Small intestine (tissue), 7 donors: ENCODE measurements around the gene INSRR. TPM values are rescaled to one million over a fixed set of nuclear protein-coding genes. Genes with fewer than 3 reads are reported as not detected.

Experiments
- DNase-seq, 2 donors: peaks; one replicate each; pipeline versions ENCODE4 v3.0.0 to v3.0.0-alpha.2; 2013
- FAIRE-seq: peaks from 2 replicates; lab custom pipeline; 2012; peaks lifted over from hg19 to GRCh38; lab: Jason Lieb, UNC
- H3K27ac ChIP-seq, 3 donors: one replicate each; pipeline ENCODE4 v1.5.1; 2013; ENCODE audit warnings: low read length in 2 of 3, mild to moderate bottlenecking in 2 of 3, control low read depth in 1 of 3, inconsistent platforms in 1 of 3, low read depth in 1 of 3, moderate library complexity in 1 of 3
- H3K27me3 ChIP-seq, 3 donors: one replicate each; pipeline ENCODE4 v1.6.1; 2013; ENCODE audit warnings: low read length in 3 of 3, inconsistent platforms in 1 of 3; ENCODE audit not compliant: control insufficient read depth in 3 of 3, insufficient read depth in 3 of 3
- H3K36me3 ChIP-seq, 3 donors: one replicate each; pipeline ENCODE4 v1.6.1; 2013; ENCODE audit warnings: low read length in 3 of 3, inconsistent platforms in 1 of 3, low read depth in 1 of 3, mild to moderate bottlenecking in 1 of 3, moderate library complexity in 1 of 3; ENCODE audit not compliant: control insufficient read depth in 3 of 3, insufficient read depth in 2 of 3
- H3K4me1 ChIP-seq, 3 donors: one replicate each; pipeline ENCODE4 v1.6.1; 2013; ENCODE audit warnings: low read length in 2 of 3, inconsistent platforms in 1 of 3, low read depth in 1 of 3, mild to moderate bottlenecking in 1 of 3, moderate library complexity in 1 of 3; ENCODE audit not compliant: control insufficient read depth in 3 of 3, insufficient read depth in 2 of 3
- H3K4me3 ChIP-seq, 3 donors: one replicate each; pipeline ENCODE4 v1.5.1; 2013; ENCODE audit warnings: low read length in 3 of 3, control low read depth in 1 of 3, inconsistent platforms in 1 of 3, low read depth in 1 of 3, mild to moderate bottlenecking in 1 of 3, moderate library complexity in 1 of 3
- H3K9me3 ChIP-seq, 2 donors: one replicate each; pipeline ENCODE4 v1.6.1; 2013; ENCODE audit warnings: low read depth in 1 of 2, low read length in 1 of 2; ENCODE audit not compliant: control insufficient read depth in 2 of 2, insufficient read depth in 1 of 2
- WGBS, 3 donors: extraction: QIAGEN DNeasy Blood & Tissue Kit; methylation state at CpG; one replicate each; pipeline ENCODE4 v1.1.7; 2013; 5-methylcytosine and 5-hydroxymethylcytosine counted together
- polyA plus RNA-seq, 4 donors: library from polyadenylated mRNA; stranded (reverse) in 3 of 4; unstranded in 1 of 4; fragments of 200-250 nt in 3 of 4; fragments of 120-200 nt in 1 of 4; gene quantifications; one replicate each; pipeline versions ENCODE4 v1.2.1 to v1.2.3, GENCODE V29; 2013
- donor health status: healthy with polysubstance abuse.
- donor health status: control.
- donor health status: control.
- donor health status: Bipolar disorder and iron deficiency.
- donor health status: healthy.

Gene INSRR
- polyA plus RNA-seq, 4 donors = 0.01 to 0.04 TPM; not detected in 2

DNA sequence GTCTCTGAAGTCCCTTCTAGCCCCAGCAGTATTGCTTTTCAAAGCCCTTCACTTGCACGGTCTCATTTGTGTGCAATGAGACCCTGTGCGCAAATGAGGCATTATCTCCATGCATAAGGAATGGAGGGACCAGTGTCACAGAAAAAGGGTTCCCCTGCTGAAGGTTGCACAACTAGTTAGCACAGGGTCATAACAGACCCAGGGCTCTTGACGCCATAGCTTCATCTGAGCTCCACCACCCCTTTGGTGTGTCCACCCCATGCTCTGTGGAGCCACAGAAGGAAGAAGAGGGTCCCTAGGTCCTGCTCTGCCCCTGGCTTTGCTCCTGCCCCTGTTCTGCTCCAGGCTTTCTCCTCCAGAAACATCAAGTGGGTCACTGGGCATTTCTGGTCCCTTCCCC lies 54.9 kb downstream of the INSRR start:
- H3K36me3 ChIP-seq = peaks cover 0 to 34% (median 5%) of the 10 kb centered on the region in 3 donors
- no peaks in the 10 kb centered on the region for H3K9me3 ChIP-seq
- H3K27me3 ChIP-seq = no peaks in the 10 kb centered on the region
- H3K27ac ChIP-seq = no peak overlapping the region
- no peaks in the 10 kb centered on the region for H3K4me1 ChIP-seq
- WGBS, 3 donors = 71 to 81% (median 76%) methylated on average over 3 of the region's 3 CpGs
- FAIRE-seq (no peak), DNase-seq (no peak)
- no peak overlapping the region for H3K4me3 ChIP-seq

GRCh38 chr1:156803086-156803851 lies 55.6 kb downstream of the INSRR start:
- no peaks in the 10 kb centered on the region for H3K9me3 ChIP-seq
- no peaks in the 10 kb centered on the region for H3K27me3 ChIP-seq
- no peak for FAIRE-seq
- peaks cover 3 to 36% (median 6%) of the 10 kb centered on the region in 3 donors for H3K36me3 ChIP-seq
- H3K27ac ChIP-seq = no peak overlapping the region
- WGBS, 3 donors = 79 to 90% (median 88%) methylated on average over 13 of the region's 13 CpGs
- H3K4me3 ChIP-seq = no peak overlapping the region
- H3K4me1 ChIP-seq = no peaks in the 10 kb centered on the region
- DNase-seq = no peak

DNA sequence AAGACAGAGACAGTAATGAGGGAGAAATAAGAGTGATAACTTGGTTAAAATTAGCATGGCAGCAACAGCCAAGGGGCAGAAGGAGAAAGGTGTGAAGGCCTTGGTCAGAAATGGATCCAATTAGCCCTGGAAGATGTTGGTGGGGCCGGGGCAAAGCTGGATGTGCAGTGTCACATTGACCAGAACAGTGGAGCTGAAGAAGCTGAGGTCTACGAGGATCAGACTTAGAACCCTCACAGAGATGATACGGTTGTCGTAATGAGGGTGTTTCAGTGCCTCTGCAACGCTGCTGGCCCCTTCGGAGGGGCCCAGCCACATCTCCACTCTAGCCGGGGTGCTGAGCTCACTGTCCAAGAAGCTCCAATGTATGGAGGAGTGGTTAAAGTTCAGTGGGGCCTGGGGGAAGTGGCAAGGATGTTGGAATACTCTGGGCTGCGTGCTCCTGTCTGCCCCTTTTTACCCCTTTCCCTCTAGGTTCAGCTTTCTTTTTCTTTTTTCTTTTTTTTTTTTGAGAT lies 56.4 kb downstream of the INSRR start:
- WGBS, 3 donors = 87 to 93% (median 90%) methylated on average over 8 of the region's 8 CpGs
- peaks cover 11 to 40% (median 12%) of the 10 kb centered on the region in 3 donors for H3K36me3 ChIP-seq
- H3K27ac ChIP-seq = no peak overlapping the region
- H3K4me3 ChIP-seq = no peak overlapping the region
- FAIRE-seq = no peak
- DNase-seq = peak in 1 of 2 donors; percentile 24
- no peaks in the 10 kb centered on the region for H3K9me3 ChIP-seq
- H3K4me1 ChIP-seq = no peaks in the 10 kb centered on the region
- no peaks in the 10 kb centered on the region for H3K27me3 ChIP-seq

- no peaks in the 10 kb centered on the region for H3K4me1 ChIP-seq
- no peak overlapping the region for H3K4me3 ChIP-seq
- no peaks in the 10 kb centered on the region for H3K27me3 ChIP-seq
- peaks cover 12 to 47% (median 16%) of the 10 kb centered on the region in 3 donors for H3K36me3 ChIP-seq
- H3K27ac ChIP-seq = no peak overlapping the region
- no peaks in the 10 kb centered on the region for H3K9me3 ChIP-seq
- 69 to 83% (median 71%) methylated on average over 7 of the region's 7 CpGs for WGBS, 3 donors
- DNase-seq (no peak), FAIRE-seq (no peak)
Observed at GRCh38 chr1:156801409-156802121, 57.4 kb downstream of the INSRR start.

GRCh38 chr1:156797212-156797871 lies 61.6 kb downstream of the INSRR start:
- Histone ChIP-seq H3K27ac (no peak overlapping the region), H3K4me3 (no peak overlapping the region), H3K36me3 (peaks cover 23 to 63% (median 27%) of the 10 kb centered on the region in 3 donors), H3K27me3 (no peaks in the 10 kb centered on the region), H3K4me1 (no peaks in the 10 kb centered on the region), H3K9me3 (no peaks in the 10 kb centered on the region)
- DNase-seq (peak; percentile 61 to 69), FAIRE-seq (no peak)
- 45 to 53% (median 52%) methylated on average over 4 of the region's 4 CpGs for WGBS, 3 donors

- Histone ChIP-seq H3K27ac (no peak overlapping the region), H3K27me3 (no peaks in the 10 kb centered on the region), H3K4me1 (no peaks in the 10 kb centered on the region), H3K9me3 (no peaks in the 10 kb centered on the region), H3K4me3 (no peak overlapping the region), H3K36me3 (peaks cover 25 to 65% (median 31%) of the 10 kb centered on the region in 3 donors)
- 85 to 94% (median 87%) methylated on average over 8 of the region's 8 CpGs for WGBS, 3 donors
- DNase-seq (no peak), FAIRE-seq (no peak)
Observed at GRCh38 chr1:156796340-156797097, 62.4 kb downstream of the INSRR start.

DNA sequence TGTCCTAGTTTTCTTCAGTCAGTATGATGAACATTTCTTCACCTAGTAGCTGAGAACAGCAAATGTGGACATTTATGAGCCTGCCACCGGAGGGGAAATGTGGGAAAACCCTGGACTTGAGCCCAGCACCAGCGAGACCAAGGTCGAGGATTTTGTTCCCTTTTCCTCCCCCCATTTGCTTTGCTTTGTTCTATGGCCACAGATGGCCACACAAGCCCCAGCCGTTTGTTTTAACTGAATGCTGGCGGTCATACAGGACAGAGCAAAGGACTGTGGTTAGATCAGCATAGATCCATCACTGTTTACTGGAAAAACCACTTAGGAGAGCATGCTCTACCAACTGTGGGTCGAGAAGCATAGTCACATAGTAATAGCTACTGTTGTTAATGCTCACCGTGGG lies 63.1 kb downstream of the INSRR start:
- FAIRE-seq = no peak
- no peak overlapping the region for H3K27ac ChIP-seq
- no peaks in the 10 kb centered on the region for H3K9me3 ChIP-seq
- no peaks in the 10 kb centered on the region for H3K4me1 ChIP-seq
- WGBS, 3 donors = 54 to 64% (median 60%) methylated on average over 7 of the region's 7 CpGs
- no peak overlapping the region for H3K4me3 ChIP-seq
- no peak for DNase-seq
- no peaks in the 10 kb centered on the region for H3K27me3 ChIP-seq
- H3K36me3 ChIP-seq = peaks cover 30 to 66% (median 35%) of the 10 kb centered on the region in 3 donors

DNA sequence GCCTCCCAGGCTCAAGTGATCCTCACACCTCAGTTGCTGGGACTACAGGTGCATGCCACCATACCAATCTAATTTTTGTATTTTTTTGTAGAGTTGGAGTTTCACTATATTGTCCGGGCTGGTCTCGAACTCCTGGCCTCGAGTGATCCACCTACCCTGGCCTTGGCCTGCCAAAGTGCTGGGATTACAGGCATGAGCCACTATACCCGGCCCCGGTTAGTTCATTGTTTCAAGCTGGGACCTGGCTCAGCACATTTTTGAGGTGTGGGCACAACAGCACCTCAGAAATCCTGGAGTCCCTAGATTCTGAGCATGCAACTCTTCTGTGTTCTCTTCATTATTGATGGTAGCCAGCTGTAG lies 63.6 kb downstream of the INSRR start:
- no peaks in the 10 kb centered on the region for H3K9me3 ChIP-seq
- no peak overlapping the region for H3K4me3 ChIP-seq
- peaks cover 30 to 65% (median 30%) of the 10 kb centered on the region in 3 donors for H3K36me3 ChIP-seq
- FAIRE-seq = no peak
- H3K27me3 ChIP-seq = no peaks in the 10 kb centered on the region
- no peaks in the 10 kb centered on the region for H3K4me1 ChIP-seq
- H3K27ac ChIP-seq = no peak overlapping the region
- no peak for DNase-seq
- 92 to 98% (median 92%) methylated on average over 5 of the region's 5 CpGs for WGBS, 3 donors
